ENCODE results near the gene NAT8L.

DNA sequence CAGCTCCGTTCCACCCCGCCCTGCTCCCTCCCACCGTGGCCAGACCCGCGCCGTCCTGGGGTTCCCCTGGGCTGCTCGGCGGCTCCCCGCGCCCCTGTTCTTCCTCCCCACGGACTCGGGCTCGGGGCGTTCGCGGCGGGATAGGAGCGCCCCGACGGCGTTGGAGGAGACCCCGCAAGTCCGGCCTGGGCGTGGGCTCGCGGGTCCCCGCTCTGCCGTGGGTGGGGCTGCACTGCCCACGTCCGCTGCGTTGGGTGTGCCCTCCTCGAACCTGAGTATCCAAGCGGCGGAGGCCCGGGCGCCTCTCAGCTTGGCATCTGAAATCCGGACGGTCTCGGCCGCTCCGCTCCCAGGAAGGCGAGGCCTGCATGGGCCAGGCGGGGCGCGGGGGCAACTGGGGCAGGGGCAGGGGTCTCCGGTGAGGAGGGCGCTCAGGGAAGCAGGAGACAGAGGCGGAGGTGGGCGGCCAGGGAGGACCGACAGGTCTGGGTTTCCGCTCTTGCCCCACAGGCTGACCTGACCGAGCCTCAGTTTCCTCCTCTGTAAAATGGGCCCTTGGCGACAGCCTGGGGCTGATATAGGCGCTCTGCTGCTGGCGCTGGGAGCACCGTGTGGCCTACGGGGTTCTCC lies 12.0 kb upstream of the NAT8L start:
- no peak for TF ChIP-seq POLR2AphosphoS5 (IDR thresholded peaks at IDR 0.05)
- TF ChIP-seq, protein P1, sequence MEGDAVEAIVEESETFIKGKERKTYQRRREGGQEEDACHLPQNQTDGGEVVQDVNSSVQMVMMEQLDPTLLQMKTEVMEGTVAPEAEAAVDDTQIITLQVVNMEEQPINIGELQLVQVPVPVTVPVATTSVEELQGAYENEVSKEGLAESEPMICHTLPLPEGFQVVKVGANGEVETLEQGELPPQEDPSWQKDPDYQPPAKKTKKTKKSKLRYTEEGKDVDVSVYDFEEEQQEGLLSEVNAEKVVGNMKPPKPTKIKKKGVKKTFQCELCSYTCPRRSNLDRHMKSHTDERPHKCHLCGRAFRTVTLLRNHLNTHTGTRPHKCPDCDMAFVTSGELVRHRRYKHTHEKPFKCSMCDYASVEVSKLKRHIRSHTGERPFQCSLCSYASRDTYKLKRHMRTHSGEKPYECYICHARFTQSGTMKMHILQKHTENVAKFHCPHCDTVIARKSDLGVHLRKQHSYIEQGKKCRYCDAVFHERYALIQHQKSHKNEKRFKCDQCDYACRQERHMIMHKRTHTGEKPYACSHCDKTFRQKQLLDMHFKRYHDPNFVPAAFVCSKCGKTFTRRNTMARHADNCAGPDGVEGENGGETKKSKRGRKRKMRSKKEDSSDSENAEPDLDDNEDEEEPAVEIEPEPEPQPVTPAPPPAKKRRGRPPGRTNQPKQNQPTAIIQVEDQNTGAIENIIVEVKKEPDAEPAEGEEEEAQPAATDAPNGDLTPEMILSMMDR (IDR thresholded peaks at IDR 0.05), result no peak
